Endometrial microvascular endothelial cells (primary cell): ENCODE data around the gene GPR50. TPM values are rescaled to one million over a fixed set of nuclear protein-coding genes. Genes with fewer than 3 reads are reported as not detected.

Experiments used
- in situ Hi-C: cut with HindIII; loops from 2 replicates; pipeline ENCODE4 v1.10.0; 2017; ENCODE audit warnings: low sequenced_read_pairs, low pct_unique_long_range_greater_than_20kb; ENCODE audit errors: inconsistent ontology term
- total RNA-seq: library from RNA; depleted of rRNA; stranded (reverse); fragments of >200 nt; gene quantifications from one replicate; pipeline ENCODE4 v1.2.3, GENCODE V29; 2015; ENCODE audit errors: inconsistent ontology term

Gene GPR50
- total RNA-seq, 1 donor from 2014 or later, result not detected

- in situ Hi-C loops, result no loop called here
Measured at GRCh38 chrX:151206871-151207270, 30.5 kb downstream of the GPR50 start.

DNA sequence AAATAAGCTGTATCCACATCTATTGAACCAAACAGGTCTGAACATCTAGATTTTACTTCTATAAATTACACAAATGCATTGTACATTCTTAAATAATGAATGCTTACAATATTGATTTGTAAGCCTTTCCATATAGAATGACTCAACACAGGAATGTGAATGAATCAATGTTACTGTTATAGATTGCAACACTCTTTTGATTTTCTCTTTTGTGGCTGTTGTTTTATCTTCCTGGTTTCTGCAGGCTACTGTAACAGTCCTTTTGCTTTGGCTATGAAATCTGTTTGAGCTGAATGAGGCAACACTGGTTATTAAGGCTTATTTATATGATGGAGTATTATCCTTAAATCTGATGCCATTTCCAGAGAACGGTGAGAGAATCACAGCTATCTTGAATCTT is 49.5 kb downstream of the GPR50 start:
- in situ Hi-C loops, result no loop called here

GRCh38 chrX:151226941-151227340 is 50.6 kb downstream of the GPR50 start:
- in situ Hi-C loops, result no loop called here

- in situ Hi-C loops, result no loop called here
Measured at GRCh38 chrX:151227627-151228026, 51.2 kb downstream of the GPR50 start.

- in situ Hi-C loops, result no loop called here
Measured at GRCh38 chrX:151228935-151229334, 52.6 kb downstream of the GPR50 start.

Other genes with a start within 250 kb of the GPR50 start
- 20.3 TPM for gene HMGB3, start 193.2 kb upstream of the GPR50 start, total RNA-seq
- gene VMA21, start 220.6 kb downstream of the GPR50 start, total RNA-seq, result 63.8 TPM